Hepatocyte (in vitro differentiated cells): ENCODE data around the gene RTN4R. TPM values are rescaled to one million over a fixed set of nuclear protein-coding genes. Genes with fewer than 3 reads are reported as not detected.

Experiments used
- DNase-seq: peaks from one replicate; pipeline ENCODE4 v3.0.0-alpha.2; 2016; ENCODE audit warnings: low spot score
- H2AFZ ChIP-seq: fragments of 200-600 bp; sonication (generic); 2 replicates; pipeline ENCODE4 v1.6.0; 2016; ENCODE audit warnings: antibody characterized with exemption, mild to moderate bottlenecking
- H3K27ac ChIP-seq: fragments of 200-600 bp; sonication (generic); 2 replicates; pipeline ENCODE4 v1.5.1; 2016; ENCODE audit warnings: mild to moderate bottlenecking
- H3K27me3 ChIP-seq: fragments of 200-600 bp; sonication (generic); 2 replicates; pipeline ENCODE4 v1.6.1; 2016
- H3K36me3 ChIP-seq: fragments of 200-600 bp; sonication (generic); replicated peaks from 2 replicates; pipeline ENCODE4 v1.5.1; 2016; ENCODE audit warnings: low read depth; ENCODE audit not compliant: insufficient read depth
- H3K4me1 ChIP-seq: fragments of 200-600 bp; sonication (generic); 2 replicates; pipeline ENCODE4 v1.5.1; 2016; ENCODE audit warnings: mild to moderate bottlenecking, moderate library complexity; ENCODE audit not compliant: insufficient read depth
- H3K4me2 ChIP-seq: fragments of 200-600 bp; sonication (generic); 2 replicates; pipeline ENCODE4 v1.6.0; 2016
- H3K4me3 ChIP-seq: fragments of 200-600 bp; sonication (generic); 2 replicates; pipeline ENCODE4 v1.5.1; 2016; ENCODE audit warnings: mild to moderate bottlenecking
- H3K79me2 ChIP-seq: fragments of 200-600 bp; sonication (generic); 2 replicates; pipeline ENCODE4 v1.6.0; 2017; ENCODE audit warnings: mild to moderate bottlenecking
- H3K9me2 ChIP-seq: fragments of 200-600 bp; sonication (generic); replicated peaks from 2 replicates; pipeline ENCODE4 v1.6.0; 2017; ENCODE audit warnings: mild to moderate bottlenecking; ENCODE audit not compliant: insufficient read depth
- H3K9me3 ChIP-seq: fragments of 200-600 bp; sonication (generic); 2 replicates; pipeline ENCODE4 v1.5.1; 2016; ENCODE audit warnings: low read depth, mild to moderate bottlenecking
- H4K20me1 ChIP-seq: fragments of 200-600 bp; sonication (generic); 2 replicates; pipeline ENCODE4 v1.6.0; 2016; ENCODE audit warnings: mild to moderate bottlenecking; ENCODE audit not compliant: insufficient read depth, poor library complexity, severe bottlenecking
- EZH2 ChIP-seq: fragments of 200-600 bp; sonication (generic); IDR thresholded peaks from 2 replicates; pipeline ENCODE4 v1.6.1; 2016; ENCODE audit warnings: antibody characterized with exemption, mild to moderate bottlenecking, borderline replicate concordance
- EZH2phosphoT487 ChIP-seq: fragments of 200-600 bp; sonication (generic); IDR thresholded peaks from one replicate; pipeline ENCODE4 v1.6.1; 2018; ENCODE audit warnings: antibody characterized with exemption, mild to moderate bottlenecking, low read depth, moderate library complexity; ENCODE audit not compliant: unreplicated experiment, severe bottlenecking
- WGBS: methylation state at CpG from one replicate; pipeline ENCODE4 v1.1.6; 2016; ENCODE audit warnings: low lambda C conversion rate; ENCODE audit errors: missing lambda C conversion rate; 5-methylcytosine and 5-hydroxymethylcytosine counted together
- polyA plus RNA-seq: library from polyadenylated mRNA; unstranded; fragments of >200 nt; fragmentation: Nextera tagmentation; extraction: Ambion mirVana; gene quantifications from 2 replicates; pipeline ENCODE4 v1.2.1, GENCODE V29; 2016
- total RNA-seq: library from RNA; depleted of rRNA; stranded (reverse); fragments of >200 nt; gene quantifications from 2 replicates; pipeline ENCODE4 v1.2.3, GENCODE V29; 2014
- TF ChIP-seq, protein P1 (sequence below): fragments of 200-600 bp; sonication (generic); IDR thresholded peaks from 2 replicates; pipeline ENCODE4 v1.5.1; 2016; ENCODE audit warnings: antibody characterized with exemption, mild to moderate bottlenecking; ENCODE audit not compliant: poor library complexity

RTN4R gene
- total and polyA plus RNA-seq, 2 experiments from 2014 or later, result 7.9 to 16.9 TPM

DNA sequence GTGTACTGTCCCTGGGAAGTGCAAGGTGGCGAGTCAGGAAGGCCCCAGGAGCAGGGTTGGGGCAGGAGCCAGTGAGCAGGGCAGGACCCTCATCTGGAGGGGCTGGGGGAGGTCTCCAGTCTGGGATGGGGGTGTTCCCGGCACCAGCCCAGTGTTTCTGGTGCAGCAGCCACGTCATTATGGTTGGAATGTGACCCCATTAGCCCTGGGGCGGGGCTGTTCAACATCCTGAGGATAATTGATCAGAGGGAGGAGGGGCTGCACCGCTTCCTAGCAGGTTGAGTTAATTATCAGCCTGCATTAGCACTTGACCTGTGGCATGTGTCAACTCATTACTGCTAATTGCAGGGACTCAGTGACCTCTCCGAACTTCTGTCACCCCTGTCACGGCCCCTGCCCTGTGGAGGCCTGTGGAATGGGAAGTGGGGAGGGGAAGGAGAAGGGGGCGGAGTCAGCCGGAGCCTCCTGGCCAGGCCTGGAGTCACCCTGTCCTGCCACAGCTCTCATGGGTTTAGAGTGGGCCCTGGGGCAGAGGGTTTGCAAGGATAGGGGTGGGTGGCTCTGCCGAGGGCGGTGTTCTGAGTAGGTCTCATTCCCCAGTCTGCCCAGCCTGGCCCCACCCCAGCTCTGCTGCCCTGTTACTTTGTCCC lies 64.4 kb downstream of the RTN4R start:
- H3K27me3 ChIP-seq, result no peaks in the 10 kb centered on the region
- peak overlapping the region; percentile 83 for H3K4me2 ChIP-seq
- 36% methylated on average over 11 of the region's 11 CpGs for WGBS
- H3K9me2 ChIP-seq, result no peaks in the 10 kb centered on the region
- H3K36me3 ChIP-seq, result no peaks in the 10 kb centered on the region
- no peak overlapping the region for H3K4me3 ChIP-seq
- no peaks in the 10 kb centered on the region for H3K79me2 ChIP-seq
- TF ChIP-seq, protein P1, sequence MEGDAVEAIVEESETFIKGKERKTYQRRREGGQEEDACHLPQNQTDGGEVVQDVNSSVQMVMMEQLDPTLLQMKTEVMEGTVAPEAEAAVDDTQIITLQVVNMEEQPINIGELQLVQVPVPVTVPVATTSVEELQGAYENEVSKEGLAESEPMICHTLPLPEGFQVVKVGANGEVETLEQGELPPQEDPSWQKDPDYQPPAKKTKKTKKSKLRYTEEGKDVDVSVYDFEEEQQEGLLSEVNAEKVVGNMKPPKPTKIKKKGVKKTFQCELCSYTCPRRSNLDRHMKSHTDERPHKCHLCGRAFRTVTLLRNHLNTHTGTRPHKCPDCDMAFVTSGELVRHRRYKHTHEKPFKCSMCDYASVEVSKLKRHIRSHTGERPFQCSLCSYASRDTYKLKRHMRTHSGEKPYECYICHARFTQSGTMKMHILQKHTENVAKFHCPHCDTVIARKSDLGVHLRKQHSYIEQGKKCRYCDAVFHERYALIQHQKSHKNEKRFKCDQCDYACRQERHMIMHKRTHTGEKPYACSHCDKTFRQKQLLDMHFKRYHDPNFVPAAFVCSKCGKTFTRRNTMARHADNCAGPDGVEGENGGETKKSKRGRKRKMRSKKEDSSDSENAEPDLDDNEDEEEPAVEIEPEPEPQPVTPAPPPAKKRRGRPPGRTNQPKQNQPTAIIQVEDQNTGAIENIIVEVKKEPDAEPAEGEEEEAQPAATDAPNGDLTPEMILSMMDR, result no peak
- no peak for TF ChIP-seq EZH2
- no peak for TF ChIP-seq EZH2phosphoT487
- H3K9me3 ChIP-seq, result no peaks in the 10 kb centered on the region
- peak; percentile 82 for DNase-seq
- H4K20me1 ChIP-seq, result no peaks in the 10 kb centered on the region
- no peak overlapping the region for H2AFZ ChIP-seq
- H3K4me1 ChIP-seq, result peaks cover 57% of the 10 kb centered on the region
- peak overlapping the region; percentile 83 for H3K27ac ChIP-seq

DNA sequence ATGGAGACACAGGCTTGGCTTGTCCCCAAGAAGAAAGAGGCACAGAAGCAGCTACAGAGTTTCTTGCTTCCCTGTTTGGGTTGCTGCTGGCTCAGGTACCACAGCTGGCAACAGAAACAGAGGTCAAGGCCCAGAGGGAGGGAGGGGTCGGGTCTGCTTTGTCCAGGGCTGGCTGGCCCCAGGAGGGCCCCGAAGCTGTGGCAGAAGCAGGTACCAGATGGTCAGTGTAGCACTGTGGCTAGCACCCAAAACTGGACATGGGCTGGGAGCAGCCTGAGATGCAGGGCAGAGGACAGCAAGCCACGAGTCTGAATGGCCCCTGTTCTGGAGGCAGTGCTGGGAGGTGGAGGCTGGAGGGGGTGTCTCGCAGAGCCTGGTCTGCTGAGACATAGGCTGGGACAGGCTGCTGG lies 65.0 kb downstream of the RTN4R start:
- H3K4me1 ChIP-seq, result peaks cover 57% of the 10 kb centered on the region

DNA sequence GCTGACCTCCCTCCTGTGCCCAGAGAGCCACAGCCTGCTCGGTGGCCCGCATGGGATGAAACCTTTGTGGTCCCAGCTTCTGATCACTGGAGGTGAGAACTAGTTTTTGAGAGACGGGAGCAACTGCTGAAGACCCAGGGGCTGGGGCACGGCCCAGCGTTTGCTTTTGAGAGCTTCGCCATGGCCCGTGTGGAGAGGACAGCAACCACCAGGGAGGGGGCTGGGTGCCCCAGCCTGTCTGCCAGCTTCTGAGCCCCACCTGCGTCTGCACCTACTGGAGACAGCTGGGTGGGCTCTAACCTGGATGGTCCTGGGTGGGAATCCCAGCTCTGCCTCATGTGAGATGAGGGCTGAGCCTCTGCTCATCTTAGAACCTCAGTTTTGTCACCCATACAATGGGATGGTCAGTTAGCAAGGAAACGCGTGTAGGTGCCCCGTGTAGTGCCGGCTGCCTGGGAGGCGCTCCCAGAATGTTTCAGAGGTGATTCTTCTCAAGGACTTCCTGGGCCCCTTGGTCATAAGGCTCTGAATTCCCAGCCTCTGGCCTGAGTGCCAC lies 66.2 kb downstream of the RTN4R start:
- 86% methylated on average over 13 of the region's 13 CpGs for WGBS
- Histone ChIP-seq H3K36me3 (no peaks in the 10 kb centered on the region), H3K79me2 (no peaks in the 10 kb centered on the region)

More for the DNA sequence above, 65.0 kb downstream of the RTN4R start:
- Histone ChIP-seq H4K20me1 (no peaks in the 10 kb centered on the region), H3K9me3 (no peaks in the 10 kb centered on the region), H3K79me2 (no peaks in the 10 kb centered on the region), H3K4me3 (no peak overlapping the region), H3K36me3 (no peaks in the 10 kb centered on the region), H3K27ac (peak overlapping the region; percentile 83), H3K4me2 (peak overlapping the region; percentile 83), H2AFZ (no peak overlapping the region), H3K9me2 (no peaks in the 10 kb centered on the region), H3K27me3 (no peaks in the 10 kb centered on the region)
- DNase-seq, result no peak
- TF ChIP-seq EZH2 (no peak), EZH2phosphoT487 (no peak)
- TF ChIP-seq, protein P1, result no peak
- 50% methylated on average over 4 of the region's 4 CpGs for WGBS

More for the DNA sequence above, 66.2 kb downstream of the RTN4R start:
- no peaks in the 10 kb centered on the region for H4K20me1 ChIP-seq
- no peak overlapping the region for H3K4me3 ChIP-seq
- no peaks in the 10 kb centered on the region for H3K9me2 ChIP-seq
- no peaks in the 10 kb centered on the region for H3K9me3 ChIP-seq
- no peak overlapping the region for H3K27ac ChIP-seq
- no peak overlapping the region for H2AFZ ChIP-seq
- no peak for TF ChIP-seq EZH2phosphoT487
- TF ChIP-seq, protein P1, result no peak
- no peak for TF ChIP-seq EZH2
- H3K4me1 ChIP-seq, result peaks cover 48% of the 10 kb centered on the region
- H3K27me3 ChIP-seq, result no peaks in the 10 kb centered on the region
- no peak for DNase-seq
- H3K4me2 ChIP-seq, result no peak overlapping the region
